NB4 (cell line): ENCODE measurements around the gene C5orf47.

ENCODE experiments used
- POLR2A ChIP-seq: IDR thresholded peaks from 2 replicates; pipeline ENCODE4 v1.6.1; 2011; ENCODE audit warnings: mild to moderate bottlenecking; ENCODE audit not compliant: insufficient read length; ENCODE audit errors: extremely low read depth
- TF ChIP-seq, protein P1 (sequence below): IDR thresholded peaks from one replicate; pipeline ENCODE4 v1.5.1; 2012; ENCODE audit warnings: low read depth, low read length
- TF ChIP-seq, protein P2 (sequence below): IDR thresholded peaks from 2 replicates; pipeline ENCODE4 v1.6.1; 2011; ENCODE audit warnings: low read depth, low read length

DNA sequence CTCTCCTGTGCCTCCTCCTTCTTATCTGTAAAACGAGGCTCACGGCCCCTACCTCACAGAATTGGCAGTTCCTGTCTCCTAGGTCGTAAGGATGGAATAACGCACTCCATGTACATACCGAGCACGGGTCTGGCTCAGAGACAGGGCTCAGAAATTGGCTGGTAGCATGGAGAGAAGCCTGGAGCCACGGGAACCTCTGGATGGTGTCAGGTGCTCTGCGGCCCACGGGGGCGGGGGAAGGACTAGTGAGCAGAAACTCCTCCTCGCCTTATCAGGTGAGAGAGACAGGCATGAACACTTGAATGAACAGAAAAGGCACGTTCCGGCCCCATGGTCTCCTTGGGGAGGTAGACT is 15.4 kb upstream of the C5orf47 start:
- TF ChIP-seq, protein P1, sequence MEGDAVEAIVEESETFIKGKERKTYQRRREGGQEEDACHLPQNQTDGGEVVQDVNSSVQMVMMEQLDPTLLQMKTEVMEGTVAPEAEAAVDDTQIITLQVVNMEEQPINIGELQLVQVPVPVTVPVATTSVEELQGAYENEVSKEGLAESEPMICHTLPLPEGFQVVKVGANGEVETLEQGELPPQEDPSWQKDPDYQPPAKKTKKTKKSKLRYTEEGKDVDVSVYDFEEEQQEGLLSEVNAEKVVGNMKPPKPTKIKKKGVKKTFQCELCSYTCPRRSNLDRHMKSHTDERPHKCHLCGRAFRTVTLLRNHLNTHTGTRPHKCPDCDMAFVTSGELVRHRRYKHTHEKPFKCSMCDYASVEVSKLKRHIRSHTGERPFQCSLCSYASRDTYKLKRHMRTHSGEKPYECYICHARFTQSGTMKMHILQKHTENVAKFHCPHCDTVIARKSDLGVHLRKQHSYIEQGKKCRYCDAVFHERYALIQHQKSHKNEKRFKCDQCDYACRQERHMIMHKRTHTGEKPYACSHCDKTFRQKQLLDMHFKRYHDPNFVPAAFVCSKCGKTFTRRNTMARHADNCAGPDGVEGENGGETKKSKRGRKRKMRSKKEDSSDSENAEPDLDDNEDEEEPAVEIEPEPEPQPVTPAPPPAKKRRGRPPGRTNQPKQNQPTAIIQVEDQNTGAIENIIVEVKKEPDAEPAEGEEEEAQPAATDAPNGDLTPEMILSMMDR = no peak
- no peak for TF ChIP-seq POLR2A
- TF ChIP-seq, protein P2, sequence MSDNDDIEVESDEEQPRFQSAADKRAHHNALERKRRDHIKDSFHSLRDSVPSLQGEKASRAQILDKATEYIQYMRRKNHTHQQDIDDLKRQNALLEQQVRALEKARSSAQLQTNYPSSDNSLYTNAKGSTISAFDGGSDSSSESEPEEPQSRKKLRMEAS = no peak
